GM23338 (cell line): Measurements from ENCODE around the gene POLR2B. TPM values are rescaled to one million over a fixed set of nuclear protein-coding genes. Genes with fewer than 3 reads are reported as not detected.

Source experiments
- ATAC-seq: fragments of 200-7000 bp; cut with Tn5 transposase; 3 replicates; pipeline ENCODE4 v1.9.1; 2020
- DNase-seq: peaks from one replicate; pipeline ENCODE4 v3.0.0-alpha.2; 2015; ENCODE audit warnings: low spot score
- H2AFZ ChIP-seq: fragments of 200-600 bp; sonication (generic); 2 replicates; pipeline ENCODE4 v1.8.0; 2016; ENCODE audit warnings: antibody characterized with exemption, mild to moderate bottlenecking, moderate library complexity
- H3F3A ChIP-seq: fragments of 200-600 bp; sonication (generic); replicated peaks from 2 replicates; pipeline ENCODE4 v1.8.0; 2017; ENCODE audit warnings: antibody characterized with exemption, mixed run types, low read depth
- H3K27ac ChIP-seq: fragments of 200-600 bp; sonication (generic); 2 replicates; pipeline ENCODE4 v1.6.1; 2016; ENCODE audit warnings: low read depth
- H3K27me3 ChIP-seq: fragments of 200-600 bp; sonication (generic); 2 replicates; pipeline ENCODE4 v1.8.0; 2016; ENCODE audit warnings: mild to moderate bottlenecking, mixed run types, moderate library complexity; ENCODE audit not compliant: insufficient read depth
- H3K36me3 ChIP-seq: fragments of 200-600 bp; sonication (generic); 2 replicates; pipeline ENCODE4 v1.8.0; 2016; ENCODE audit warnings: mild to moderate bottlenecking; ENCODE audit not compliant: insufficient read depth
- H3K4me1 ChIP-seq: fragments of 200-600 bp; sonication (generic); 2 replicates; pipeline ENCODE4 v1.8.0; 2016; ENCODE audit warnings: mild to moderate bottlenecking, moderate library complexity; ENCODE audit not compliant: insufficient read depth
- H3K4me2 ChIP-seq: fragments of 200-600 bp; sonication (generic); 2 replicates; pipeline ENCODE4 v1.7.1; 2017; ENCODE audit warnings: mixed run types
- H3K4me3 ChIP-seq: fragments of 200-600 bp; sonication (generic); 2 replicates; pipeline ENCODE4 v1.6.1; 2016; ENCODE audit warnings: mixed run types
- H3K79me2 ChIP-seq: fragments of 200-600 bp; sonication (generic); replicated peaks from 2 replicates; pipeline ENCODE4 v1.8.0; 2017; ENCODE audit warnings: mild to moderate bottlenecking; ENCODE audit not compliant: insufficient read depth
- H3K9me2 ChIP-seq: fragments of 200-600 bp; sonication (generic); 2 replicates; pipeline ENCODE4 v1.8.0; 2017; ENCODE audit not compliant: insufficient read depth
- H4K20me1 ChIP-seq: fragments of 200-600 bp; sonication (generic); replicated peaks from 2 replicates; pipeline ENCODE4 v1.8.0; 2017; ENCODE audit warnings: mild to moderate bottlenecking; ENCODE audit not compliant: insufficient read depth
- H3K27ac Mint-ChIP-seq: 2 replicates; pipeline ENCODE4 v1.8.0; 2020; ENCODE audit warnings: inconsistent platforms, mild to moderate bottlenecking, moderate library complexity, mixed read lengths
- H3K27me3 Mint-ChIP-seq: 3 replicates; pipeline ENCODE4 v1.8.0; 2022; ENCODE audit warnings: low read depth, mild to moderate bottlenecking, moderate library complexity, mixed read lengths, inconsistent platforms; ENCODE audit not compliant: insufficient read depth, poor library complexity
- H3K36me3 Mint-ChIP-seq: 3 replicates; pipeline ENCODE4 v1.8.0; 2021; ENCODE audit warnings: low read depth, mild to moderate bottlenecking, inconsistent platforms, moderate library complexity, mixed read lengths
- H3K4me1 Mint-ChIP-seq: 3 replicates; pipeline ENCODE4 v1.8.0; 2020; ENCODE audit warnings: mild to moderate bottlenecking, inconsistent platforms, mixed read lengths
- H3K4me3 Mint-ChIP-seq: 3 replicates; pipeline ENCODE4 v1.8.0; 2021; ENCODE audit warnings: moderate library complexity, mild to moderate bottlenecking, inconsistent platforms, mixed read lengths
- H3K9me3 Mint-ChIP-seq: 3 replicates; pipeline ENCODE4 v1.8.0; 2020; ENCODE audit warnings: moderate library complexity, mild to moderate bottlenecking, inconsistent platforms, mixed read lengths
- JUNB ChIP-seq: IDR thresholded peaks from one replicate; pipeline ENCODE4 v1.6.1; 2016; ENCODE audit warnings: antibody characterized with exemption; ENCODE audit not compliant: unreplicated experiment
- NANOG ChIP-seq: IDR thresholded peaks from 2 replicates; pipeline ENCODE4 v1.6.1; 2016; ENCODE audit warnings: antibody characterized with exemption, borderline replicate concordance
- POLR2AphosphoS5 ChIP-seq: IDR thresholded peaks from 2 replicates; pipeline ENCODE4 v1.6.1; 2016; ENCODE audit warnings: antibody characterized with exemption, low read depth
- ZNF114 ChIP-seq: fragments of 250-450 bp; sonication (Bioruptor Pico); IDR thresholded peaks from 2 replicates; pipeline ENCODE4 v1.5.0; 2020; ENCODE audit warnings: mild to moderate bottlenecking, moderate library complexity
- ZNF331 ChIP-seq: fragments of 250-450 bp; sonication (Bioruptor Pico); IDR thresholded peaks from 2 replicates; pipeline ENCODE4 v1.5.0; 2020; ENCODE audit warnings: low read depth, mild to moderate bottlenecking, moderate library complexity
- ZNF462 ChIP-seq: fragments of 250-450 bp; sonication (Bioruptor Pico); IDR thresholded peaks from 2 replicates; pipeline ENCODE4 v1.5.0; 2020; ENCODE audit warnings: mild to moderate bottlenecking, moderate library complexity
- polyA plus RNA-seq: library from polyadenylated mRNA; unstranded; fragments of >200 nt; fragmentation: Nextera tagmentation; extraction: Ambion mirVana; gene quantifications from 2 replicates; pipeline ENCODE4 v1.2.1, GENCODE V29; 2016
- total RNA-seq: library from RNA; depleted of rRNA; stranded (reverse); fragments of >200 nt; shearing (Covaris generic); gene quantifications from 2 replicates; pipeline ENCODE4 v1.2.3, GENCODE V29; 2014
- TF ChIP-seq, protein P1 (sequence below): IDR thresholded peaks from 2 replicates; pipeline ENCODE4 v1.6.1; 2016; ENCODE audit warnings: antibody characterized with exemption

The POLR2B gene
- total and polyA plus RNA-seq, 2 experiments from 2014 or later: 56.5 to 165 TPM

DNA sequence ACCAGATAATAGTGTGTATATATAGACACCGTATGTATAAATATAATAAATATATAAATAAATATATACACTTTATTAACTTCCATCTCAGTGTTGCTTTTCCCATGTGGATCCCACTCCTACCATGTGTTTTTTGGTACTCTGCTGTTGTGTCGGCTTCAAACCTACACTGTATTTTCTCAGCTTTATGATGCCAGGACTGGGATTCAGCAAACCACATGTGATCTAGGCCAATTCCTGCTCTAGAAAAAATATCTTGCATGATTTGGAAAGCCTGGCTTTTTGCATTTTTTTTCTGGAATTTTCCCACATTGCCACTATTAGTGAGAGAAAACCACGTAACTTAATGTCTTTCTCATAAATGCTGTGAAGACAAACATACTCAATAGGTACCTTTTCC, 55.8 kb downstream of the POLR2B start:
- Histone ChIP-seq H3F3A (no peaks in the 10 kb centered on the region), H2AFZ (no peak overlapping the region), H4K20me1 (no peaks in the 10 kb centered on the region), H3K9me2 (no peaks in the 10 kb centered on the region), H3K4me1 (no peaks in the 10 kb centered on the region), H3K4me2 (no peak overlapping the region), H3K79me2 (no peaks in the 10 kb centered on the region), H3K4me3 (no peak overlapping the region), H3K27me3 (no peaks in the 10 kb centered on the region), H3K27ac (no peak overlapping the region), H3K36me3 (peaks cover 6% of the 10 kb centered on the region)
- no peak for DNase-seq
- no peaks in the 10 kb centered on the region for H3K9me3 Mint-ChIP-seq
- TF ChIP-seq NANOG: no peak
- TF ChIP-seq ZNF462 (CRISPR knock-in tag): no peak
- TF ChIP-seq, protein P1, sequence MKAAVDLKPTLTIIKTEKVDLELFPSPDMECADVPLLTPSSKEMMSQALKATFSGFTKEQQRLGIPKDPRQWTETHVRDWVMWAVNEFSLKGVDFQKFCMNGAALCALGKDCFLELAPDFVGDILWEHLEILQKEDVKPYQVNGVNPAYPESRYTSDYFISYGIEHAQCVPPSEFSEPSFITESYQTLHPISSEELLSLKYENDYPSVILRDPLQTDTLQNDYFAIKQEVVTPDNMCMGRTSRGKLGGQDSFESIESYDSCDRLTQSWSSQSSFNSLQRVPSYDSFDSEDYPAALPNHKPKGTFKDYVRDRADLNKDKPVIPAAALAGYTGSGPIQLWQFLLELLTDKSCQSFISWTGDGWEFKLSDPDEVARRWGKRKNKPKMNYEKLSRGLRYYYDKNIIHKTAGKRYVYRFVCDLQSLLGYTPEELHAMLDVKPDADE: no peak
- TF ChIP-seq ZNF331 (CRISPR knock-in tag): no peak
- no peak for TF ChIP-seq ZNF114 (CRISPR knock-in tag)
- TF ChIP-seq POLR2AphosphoS5: no peak
- TF ChIP-seq JUNB: no peak
- H3K4me1 Mint-ChIP-seq: 0 out of 3 replicates have a peak, but pooled peaks cover 2% of the 10 kb centered on the region
- H3K27me3 Mint-ChIP-seq: no peaks in the 10 kb centered on the region
- H3K36me3 Mint-ChIP-seq: peaks cover 13% of the 10 kb centered on the region; the same call in 2 of the 3 replicates
- no peak for ATAC-seq
- H3K4me3 Mint-ChIP-seq: no peak overlapping the region
- H3K27ac Mint-ChIP-seq: no peak overlapping the region
